Testis (tissue), 2 donors: ENCODE results near the gene GSTM4.
"Not testable (repeated sequence)": the region's sequence is repeated elsewhere in the genome, so short reads cannot be mapped to it uniquely, and the experiment has no call there.

Experiments used
- CTCF ChIP-seq, 3 experiments: fragments of 450-650 bp in 2 of 3; fragments of 200-600 bp in 1 of 3; sonication (generic) in 1 of 3; IDR thresholded peaks; one replicate each; pipeline ENCODE4 v1.5.1; 2016 to 2019; ENCODE audit warnings: antibody characterized with exemption in 3 of 3, mild to moderate bottlenecking in 2 of 3, moderate library complexity in 1 of 3
- POLR2A ChIP-seq: fragments of 450-650 bp; IDR thresholded peaks from one replicate; pipeline ENCODE4 v1.6.1; 2017; ENCODE audit warnings: antibody characterized with exemption, mild to moderate bottlenecking, moderate library complexity

GRCh38 chr1:109687109-109687508 lies 31.2 kb downstream of the GSTM4 start:
- TF ChIP-seq CTCF (IDR thresholded peaks at IDR 0.05); POLR2A: not testable (repeated sequence)
